HG03196 (cell line): ENCODE results near the gene EXOG.

Source experiments
- ATAC-seq: cut with Tn5 transposase; IDR thresholded peaks from one replicate; pipeline ENCODE4 v1.9.1; 2021; ENCODE audit not compliant: unreplicated experiment

Gene EXOG, protein sequence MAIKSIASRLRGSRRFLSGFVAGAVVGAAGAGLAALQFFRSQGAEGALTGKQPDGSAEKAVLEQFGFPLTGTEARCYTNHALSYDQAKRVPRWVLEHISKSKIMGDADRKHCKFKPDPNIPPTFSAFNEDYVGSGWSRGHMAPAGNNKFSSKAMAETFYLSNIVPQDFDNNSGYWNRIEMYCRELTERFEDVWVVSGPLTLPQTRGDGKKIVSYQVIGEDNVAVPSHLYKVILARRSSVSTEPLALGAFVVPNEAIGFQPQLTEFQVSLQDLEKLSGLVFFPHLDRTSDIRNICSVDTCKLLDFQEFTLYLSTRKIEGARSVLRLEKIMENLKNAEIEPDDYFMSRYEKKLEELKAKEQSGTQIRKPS

DNA sequence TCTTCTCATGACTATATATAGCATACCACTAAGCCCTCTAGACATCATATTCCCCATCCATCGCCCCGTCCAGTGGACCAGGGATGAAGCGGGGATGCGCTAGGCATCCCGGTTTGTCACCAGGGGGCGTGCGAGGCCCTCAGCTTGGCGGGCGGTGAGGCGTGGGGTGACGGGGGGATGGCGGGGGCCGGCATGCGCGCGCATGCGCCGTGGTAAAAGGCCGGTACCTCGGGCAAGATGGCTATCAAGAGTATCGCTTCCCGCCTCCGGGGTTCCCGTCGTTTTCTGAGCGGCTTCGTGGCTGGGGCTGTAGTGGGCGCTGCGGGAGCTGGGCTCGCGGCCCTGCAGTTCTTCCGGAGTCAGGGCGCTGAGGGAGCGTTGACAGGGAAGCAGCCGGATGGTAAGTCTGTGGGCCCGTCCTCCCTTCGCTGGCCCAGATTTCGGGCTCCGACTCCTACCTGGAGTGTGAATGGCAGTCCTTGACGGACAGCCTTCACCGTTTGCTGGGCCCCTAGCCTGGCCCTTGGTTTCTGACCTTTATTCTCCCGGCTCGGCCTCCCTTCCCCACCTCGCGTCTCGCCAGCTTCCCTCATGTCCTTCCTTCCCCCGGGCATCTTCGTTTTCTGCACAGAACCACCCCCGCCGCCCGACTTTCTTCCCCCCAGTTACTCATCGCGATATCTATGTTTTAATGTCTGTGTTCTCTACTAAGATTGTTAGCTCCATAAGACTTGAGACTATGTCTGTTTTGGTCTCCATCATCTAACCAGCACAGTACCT is at the start of gene EXOG:
Gene EXOG (plus strand): TSS at position 210 of the 780 bp plus-strand sequence. CDS start 28 bp downstream, at position 238.
- peak; percentile 92 for ATAC-seq

DNA sequence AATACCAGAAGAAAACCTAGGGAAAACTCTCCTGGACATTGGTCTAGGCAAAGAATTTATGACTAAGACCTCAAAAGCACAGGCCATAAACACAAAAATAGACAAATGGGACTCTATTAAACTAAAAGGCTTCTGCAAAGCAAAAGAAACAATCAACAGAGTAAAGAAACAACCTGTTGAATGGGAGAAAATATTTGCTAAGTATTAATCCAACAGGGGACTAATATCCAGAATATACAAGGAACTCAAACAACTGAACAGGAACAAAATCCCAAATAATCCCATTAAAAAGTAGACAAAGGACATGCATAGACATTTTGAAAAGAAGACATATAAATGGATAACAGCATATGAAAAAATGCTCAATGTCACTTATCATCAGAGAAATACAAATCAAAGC is 49.3 kb upstream of the EXOG start:
- ATAC-seq: no peak

DNA sequence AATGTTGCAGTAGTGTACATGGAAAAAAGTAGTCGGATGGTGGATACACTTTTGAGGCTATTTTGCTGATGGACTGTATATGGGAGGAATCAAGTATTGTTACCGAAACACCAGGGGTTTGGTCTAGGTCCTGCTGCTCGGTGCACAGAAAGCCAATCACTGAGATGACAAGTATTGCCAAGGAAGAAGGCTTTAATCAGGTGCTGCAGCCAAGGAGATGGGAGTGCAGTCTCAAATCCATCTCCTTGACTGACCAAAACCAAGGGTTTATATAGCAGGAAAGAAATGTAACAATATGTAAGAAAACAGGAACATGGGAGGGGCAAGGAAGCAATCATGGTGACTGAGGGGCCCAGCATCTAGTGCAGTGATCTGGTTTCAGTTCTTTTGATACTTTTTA is 45.3 kb upstream of the EXOG start:
- ATAC-seq: no peak

DNA sequence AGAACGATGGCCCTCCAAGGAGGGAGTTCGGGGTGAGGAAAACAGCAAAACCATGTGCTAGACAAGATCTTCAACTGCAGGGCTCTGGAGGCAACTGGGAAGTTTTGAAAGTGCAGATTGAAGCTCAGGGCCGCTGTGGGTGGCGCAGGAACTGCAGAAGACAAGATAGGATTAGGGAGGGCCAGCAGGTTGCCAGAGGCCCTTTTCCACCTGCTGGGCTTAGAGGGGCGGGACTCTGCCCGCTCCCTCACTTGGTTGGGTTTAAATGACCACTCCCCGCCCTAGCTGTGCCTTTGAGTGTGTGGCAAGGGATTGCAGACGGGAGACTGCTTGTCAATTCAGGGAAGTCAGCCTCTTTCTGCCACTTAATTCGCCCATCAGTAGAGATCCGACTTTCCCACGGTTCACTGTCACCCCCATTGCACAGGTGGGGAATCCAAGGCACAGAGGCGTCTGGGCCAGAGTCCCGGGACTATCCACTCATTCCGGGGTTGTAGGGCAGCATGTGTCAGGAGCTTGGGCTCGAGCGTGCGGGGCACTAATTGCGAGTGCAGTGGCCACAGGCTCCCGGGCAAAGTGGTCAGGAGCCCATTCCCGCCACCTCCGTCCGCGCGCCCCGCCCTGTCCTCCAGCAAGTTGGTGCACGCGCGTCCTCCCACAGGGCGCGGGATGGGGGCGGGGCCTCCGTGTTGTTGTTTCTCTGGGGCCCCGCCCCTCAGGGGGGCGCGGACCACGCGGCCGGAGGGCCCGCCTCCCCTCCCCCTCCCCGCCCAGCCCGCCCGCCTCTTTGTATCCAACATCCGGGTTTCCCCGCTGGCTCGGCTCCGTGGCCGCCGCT is 42.8 kb upstream of the EXOG start, which contains the start of gene ACVR2B:
Gene ACVR2B (plus strand): TSS at position 816 of the 838 bp plus-strand sequence. CDS start 433 bp downstream, outside the sequence.
- peak; percentile 48 for ATAC-seq

DNA sequence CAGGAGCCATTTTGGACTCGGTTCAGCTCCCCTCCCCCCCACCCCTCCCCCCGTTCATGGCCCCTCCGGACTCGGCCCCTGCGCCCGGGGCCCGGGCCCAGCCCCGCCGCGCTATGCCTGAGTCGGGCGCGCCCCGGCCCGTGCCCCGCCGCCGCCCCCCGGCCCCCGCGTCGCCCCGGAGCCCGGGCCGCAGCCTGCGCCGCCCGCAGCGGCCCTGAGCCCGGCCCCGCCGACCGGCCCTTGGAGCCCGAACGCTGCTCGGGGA is 42.3 kb upstream of the EXOG start:
- no peak for ATAC-seq

GRCh38 chr3:38454178-38454883 is 41.8 kb upstream of the EXOG start:
- peak; percentile 35 for ATAC-seq

GRCh38 chr3:38454884-38455638 is 41.1 kb upstream of the EXOG start:
- ATAC-seq: no peak

DNA sequence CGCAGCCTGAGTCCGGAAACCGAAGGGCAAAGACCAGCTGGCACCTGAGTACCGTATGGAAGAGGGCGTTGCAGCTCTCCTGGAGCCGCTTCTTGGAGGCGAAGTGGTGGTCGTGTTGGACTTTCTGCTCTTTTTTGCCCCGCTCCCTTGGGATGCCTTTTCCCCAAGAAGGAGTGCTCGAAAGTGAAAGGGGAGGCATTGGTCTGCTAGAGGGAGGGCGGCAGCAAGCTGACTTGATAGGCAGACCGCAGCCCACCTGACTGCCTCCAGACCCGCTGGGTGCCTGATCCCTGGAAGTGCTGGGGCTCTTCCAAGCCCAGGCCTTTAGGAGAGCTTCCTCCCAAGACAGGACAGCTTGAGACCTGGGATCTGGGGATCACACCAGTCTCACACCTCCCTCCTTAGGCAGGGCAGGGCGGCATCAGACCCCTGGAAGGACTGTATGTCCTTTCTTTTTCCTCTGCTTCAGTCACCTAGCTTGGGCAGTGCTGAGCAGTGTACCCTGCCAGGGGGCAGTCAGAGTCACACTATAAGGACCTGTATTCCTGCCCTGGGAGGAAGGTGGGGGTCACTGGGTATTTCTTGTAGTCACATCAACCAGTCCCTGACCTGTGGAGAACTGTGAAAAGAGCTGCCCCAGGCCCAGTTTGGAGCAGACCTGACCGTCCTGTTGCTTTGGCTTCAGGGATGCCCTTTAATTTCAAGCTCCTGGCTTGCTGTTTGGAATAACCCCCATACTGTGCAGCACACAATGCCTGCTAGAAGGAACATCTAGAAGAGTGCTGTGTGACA is 40.3 kb upstream of the EXOG start:
- ATAC-seq: no peak

DNA sequence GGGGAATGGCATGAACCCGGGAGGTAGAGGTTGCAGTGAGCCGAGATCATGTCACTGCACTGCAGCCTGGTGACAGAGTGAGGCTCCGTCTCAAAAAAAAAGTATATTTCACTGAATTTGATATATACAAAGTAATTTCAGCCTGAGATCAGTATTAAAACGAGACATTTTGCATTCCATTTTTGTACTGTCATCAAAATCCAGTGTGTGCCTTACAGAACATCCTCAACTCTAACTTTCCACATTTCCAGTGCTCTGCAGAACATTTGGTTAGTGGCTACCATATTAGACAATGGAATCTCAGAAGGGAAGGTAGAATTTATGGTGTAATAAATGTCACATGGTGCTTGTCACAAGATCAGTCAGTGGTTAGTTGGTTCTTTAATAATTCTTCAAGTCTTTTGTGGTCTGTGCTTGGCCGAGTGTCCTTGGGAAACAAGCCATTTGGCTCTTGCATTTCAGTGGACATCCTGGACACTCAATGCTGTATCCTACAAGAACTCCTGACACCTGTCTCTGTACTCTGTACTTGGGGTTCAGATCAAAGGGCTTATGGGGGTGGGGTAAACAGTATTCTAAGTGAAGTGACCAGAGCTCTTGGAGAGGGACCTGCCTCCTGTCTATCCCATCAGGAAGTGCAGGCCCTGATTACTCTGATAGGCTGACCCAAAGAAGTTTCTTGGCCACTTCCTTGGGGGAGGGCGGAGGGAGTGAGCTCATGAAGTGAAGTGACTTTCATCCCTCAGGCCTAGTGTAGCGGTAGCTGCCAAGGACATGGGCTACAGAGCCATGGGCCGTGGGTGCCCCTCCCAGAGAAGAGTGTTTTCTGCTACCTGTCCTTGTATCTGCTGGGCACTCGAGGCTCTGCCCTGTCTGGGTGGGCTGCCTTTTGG is 38.8 kb upstream of the EXOG start:
- no peak for ATAC-seq

DNA sequence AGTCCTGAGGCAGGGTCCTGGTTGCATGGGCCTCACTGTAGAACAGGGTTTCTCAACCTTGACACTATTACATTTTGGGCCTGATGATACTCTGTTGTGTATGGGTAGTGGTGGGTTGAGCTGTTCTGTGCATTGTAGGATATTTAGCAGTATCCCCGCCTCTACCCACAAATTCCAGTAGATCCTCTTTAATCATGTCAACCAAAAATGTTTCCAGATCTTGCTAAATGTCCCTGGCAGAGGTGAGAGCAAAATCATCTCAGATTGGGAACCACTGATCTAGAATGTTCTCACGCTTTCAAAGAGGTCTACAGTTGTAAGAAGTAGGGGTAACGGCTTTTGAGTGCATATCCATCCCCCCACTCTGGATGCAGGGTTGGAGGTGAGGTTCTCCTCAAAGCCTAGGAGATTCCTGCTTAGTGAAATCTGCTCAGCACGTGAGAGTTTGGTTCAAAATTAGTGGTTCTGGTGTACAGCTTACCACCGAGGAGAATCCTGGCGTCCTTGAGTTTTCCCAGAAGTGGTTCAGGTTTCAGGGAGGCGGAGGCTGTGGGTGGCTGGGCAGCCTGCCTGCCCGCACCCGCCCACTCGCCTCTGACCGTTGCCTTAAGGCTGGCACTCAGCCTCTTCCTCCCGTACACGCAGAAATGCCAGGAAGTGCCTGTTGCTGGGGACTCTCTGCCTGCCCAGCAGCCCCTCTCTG is 37.2 kb upstream of the EXOG start:
- no peak for ATAC-seq

- no peak for ATAC-seq
These were observed 36.6 kb upstream of the EXOG start for GRCh38 chr3:38459499-38460048.

- no peak for ATAC-seq
These were observed 35.5 kb upstream of the EXOG start for GRCh38 chr3:38460377-38461270.

- no peak for ATAC-seq
These were observed 30.5 kb upstream of the EXOG start for GRCh38 chr3:38465588-38466154.

GRCh38 chr3:38468765-38469164 is 27.4 kb upstream of the EXOG start:
- ATAC-seq: no peak

DNA sequence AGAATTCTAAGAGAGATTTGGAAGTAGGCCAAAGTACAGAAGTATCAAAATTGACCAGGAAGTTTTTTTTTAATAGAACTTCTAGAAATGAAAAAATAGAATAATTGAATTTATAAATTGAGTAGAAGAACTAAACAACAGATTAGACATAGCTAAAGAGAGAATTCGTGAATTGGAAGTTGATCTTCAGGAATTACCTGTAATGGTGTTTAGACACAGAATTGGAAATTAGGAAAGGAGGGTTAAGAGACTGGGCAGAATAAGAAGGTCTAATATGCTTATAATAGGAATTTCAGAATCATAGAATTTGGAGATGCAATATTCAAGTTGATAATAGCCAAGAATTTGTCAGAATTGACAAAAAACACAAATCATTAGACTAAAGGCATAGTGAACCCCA is 26.3 kb upstream of the EXOG start:
- ATAC-seq: no peak

DNA sequence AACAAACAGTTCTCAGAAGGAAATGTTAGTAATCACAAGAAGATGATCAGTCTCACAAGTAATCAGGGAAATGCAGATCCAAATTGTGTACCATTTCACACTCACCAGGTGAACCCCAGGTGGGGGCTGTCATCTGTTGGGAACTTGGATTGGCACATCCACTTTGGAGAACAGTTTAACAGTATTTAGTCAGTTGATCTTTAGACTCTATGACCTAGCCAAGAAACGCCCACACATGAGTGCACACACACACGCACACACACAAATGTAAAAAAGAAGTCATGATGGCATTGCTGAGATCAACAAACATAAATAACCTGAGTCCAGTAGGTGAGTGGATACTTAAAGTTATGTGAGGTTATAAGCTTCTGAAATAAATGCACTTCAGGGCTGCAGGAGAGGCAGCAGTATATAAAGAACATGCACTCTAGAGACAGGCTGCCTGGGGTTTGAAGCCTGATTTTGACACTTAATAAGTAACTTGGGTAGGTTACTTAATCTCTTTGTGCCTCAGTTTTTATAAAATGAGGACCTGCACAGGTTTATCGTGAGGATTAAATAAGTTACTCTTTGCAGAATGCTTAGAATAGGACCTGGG is 24.8 kb upstream of the EXOG start:
- no peak for ATAC-seq
